Thyroid gland (tissue), 4 donors: ENCODE measurements around the gene UBE2QL1. TPM values are rescaled to one million over a fixed set of nuclear protein-coding genes. Genes with fewer than 3 reads are reported as not detected.

Experiments used
- DNase-seq, 2 donors: peaks; one replicate each; pipeline ENCODE4 v3.0.0-alpha.2; 2019
- H3K27ac ChIP-seq, 3 donors: fragments of 200-600 bp; sonication (generic); 1 replicate in 2 of 3; 2 replicates in 1 of 3; pipeline ENCODE4 v1.5.1; 2016 to 2019; ENCODE audit warnings: mild to moderate bottlenecking in 1 of 3, moderate library complexity in 1 of 3
- H3K27me3 ChIP-seq: fragments of 200-600 bp; sonication (generic); one replicate; pipeline ENCODE4 v1.5.1; 2019
- H3K36me3 ChIP-seq, 2 donors: fragments of 200-600 bp; sonication (generic); one replicate each; pipeline ENCODE4 v1.5.1; 2016 to 2019
- H3K4me1 ChIP-seq, 2 donors: fragments of 200-600 bp; sonication (generic); one replicate each; pipeline ENCODE4 v1.5.1; 2017 to 2019
- H3K4me3 ChIP-seq, 3 donors: fragments of 200-600 bp; sonication (generic); replicated peaks in 1 of 3; 1 replicate in 2 of 3; 2 replicates in 1 of 3; pipeline ENCODE4 v1.5.1; 2016; ENCODE audit warnings: mild to moderate bottlenecking in 1 of 3
- H3K9me3 ChIP-seq: fragments of 200-600 bp; sonication (generic); one replicate; pipeline ENCODE4 v1.5.1; 2017
- POLR2A ChIP-seq, 2 donors: fragments of 450-650 bp; IDR thresholded peaks; one replicate each; pipeline ENCODE4 v1.6.1; 2017; ENCODE audit warnings: antibody characterized with exemption in 2 of 2, mild to moderate bottlenecking in 2 of 2, moderate library complexity in 1 of 2
- WGBS, 2 donors: methylation state at CpG; one replicate each; pipeline ENCODE4 v1.1.5; 2017; 5-methylcytosine and 5-hydroxymethylcytosine counted together
- intact Hi-C: fragments of 100-400 bp; cut with DNase I; formaldehyde crosslinking; loops from one replicate; pipeline ENCODE4 v1.15.1; 2023
- total RNA-seq, 4 donors: library from RNA; depleted of rRNA; stranded (reverse); fragments of >200 nt; gene quantifications; one replicate each; pipeline ENCODE4 v1.2.3, GENCODE V29; 2016
- TF ChIP-seq, protein P1 (sequence below), 6 experiments: fragments of 200-600 bp in 3 of 6; fragments of 450-650 bp in 3 of 6; sonication (generic) in 3 of 6; IDR thresholded peaks; one replicate each; pipeline ENCODE4 v1.5.1; 2016 to 2019; ENCODE audit warnings: antibody characterized with exemption in 6 of 6, mild to moderate bottlenecking in 2 of 6, inconsistent platforms in 1 of 6, moderate library complexity in 1 of 6

UBE2QL1 gene
- total RNA-seq, 4 donors from 2014 or later = 2.0 to 4.0 (median 2.6) TPM

DNA sequence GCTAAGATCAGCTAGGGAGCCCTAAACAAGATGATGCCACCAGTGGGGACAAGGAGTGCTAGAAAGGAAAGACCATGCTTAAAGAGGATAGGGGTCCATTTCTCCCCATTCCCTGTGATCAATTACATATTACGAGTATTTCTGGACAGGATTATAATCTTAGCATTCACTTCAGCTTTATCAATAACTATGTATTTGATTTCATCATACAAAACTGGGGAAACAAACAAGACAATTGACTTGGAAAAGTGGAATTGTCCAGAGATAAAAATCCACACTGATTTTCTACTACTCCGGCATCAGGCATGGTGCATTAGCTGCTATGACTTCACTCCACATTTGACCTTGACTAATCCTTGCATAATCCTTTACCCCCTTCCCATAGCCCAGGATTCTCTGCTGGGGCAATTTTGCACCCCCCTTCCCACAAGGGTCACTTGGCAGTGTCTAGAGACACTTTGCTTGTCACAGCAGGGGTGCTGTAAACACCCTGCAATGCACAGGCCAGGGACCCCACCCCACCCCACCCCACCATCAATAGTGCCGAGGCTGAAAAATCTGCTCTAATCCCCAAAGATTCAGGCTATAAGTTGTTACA lies 29.9 kb upstream of the UBE2QL1 start:
- no peak for DNase-seq
- Histone ChIP-seq H3K27me3 (no peaks in the 10 kb centered on the region), H3K4me3 (no peak overlapping the region), H3K9me3 (no peaks in the 10 kb centered on the region), H3K36me3 (no peaks in the 10 kb centered on the region), H3K27ac (no peak overlapping the region), H3K4me1 (no peaks in the 10 kb centered on the region)
- TF ChIP-seq, protein P1, sequence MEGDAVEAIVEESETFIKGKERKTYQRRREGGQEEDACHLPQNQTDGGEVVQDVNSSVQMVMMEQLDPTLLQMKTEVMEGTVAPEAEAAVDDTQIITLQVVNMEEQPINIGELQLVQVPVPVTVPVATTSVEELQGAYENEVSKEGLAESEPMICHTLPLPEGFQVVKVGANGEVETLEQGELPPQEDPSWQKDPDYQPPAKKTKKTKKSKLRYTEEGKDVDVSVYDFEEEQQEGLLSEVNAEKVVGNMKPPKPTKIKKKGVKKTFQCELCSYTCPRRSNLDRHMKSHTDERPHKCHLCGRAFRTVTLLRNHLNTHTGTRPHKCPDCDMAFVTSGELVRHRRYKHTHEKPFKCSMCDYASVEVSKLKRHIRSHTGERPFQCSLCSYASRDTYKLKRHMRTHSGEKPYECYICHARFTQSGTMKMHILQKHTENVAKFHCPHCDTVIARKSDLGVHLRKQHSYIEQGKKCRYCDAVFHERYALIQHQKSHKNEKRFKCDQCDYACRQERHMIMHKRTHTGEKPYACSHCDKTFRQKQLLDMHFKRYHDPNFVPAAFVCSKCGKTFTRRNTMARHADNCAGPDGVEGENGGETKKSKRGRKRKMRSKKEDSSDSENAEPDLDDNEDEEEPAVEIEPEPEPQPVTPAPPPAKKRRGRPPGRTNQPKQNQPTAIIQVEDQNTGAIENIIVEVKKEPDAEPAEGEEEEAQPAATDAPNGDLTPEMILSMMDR (IDR thresholded peaks at IDR 0.05) = no peak
- TF ChIP-seq POLR2A (IDR thresholded peaks at IDR 0.05) = no peak
- 81 to 87% methylated on average over 3 of the region's 3 CpGs for WGBS, 2 donors
- intact Hi-C loops = no loop called here

- Histone ChIP-seq H3K9me3 (no peaks in the 10 kb centered on the region), H3K36me3 (no peaks in the 10 kb centered on the region), H3K4me1 (no peaks in the 10 kb centered on the region), H3K27me3 (no peaks in the 10 kb centered on the region), H3K4me3 (no peak overlapping the region), H3K27ac (no peak overlapping the region)
- TF ChIP-seq, protein P1 (IDR thresholded peaks at IDR 0.05) = no peak
- no peak for TF ChIP-seq POLR2A (IDR thresholded peaks at IDR 0.05)
- no peak for DNase-seq
- WGBS, 2 donors = 58 to 59% methylated on average over 8 of the region's 8 CpGs
- intact Hi-C loops = no loop called here
Observed at GRCh38 chr5:6419340-6419852, 29.3 kb upstream of the UBE2QL1 start.

DNA sequence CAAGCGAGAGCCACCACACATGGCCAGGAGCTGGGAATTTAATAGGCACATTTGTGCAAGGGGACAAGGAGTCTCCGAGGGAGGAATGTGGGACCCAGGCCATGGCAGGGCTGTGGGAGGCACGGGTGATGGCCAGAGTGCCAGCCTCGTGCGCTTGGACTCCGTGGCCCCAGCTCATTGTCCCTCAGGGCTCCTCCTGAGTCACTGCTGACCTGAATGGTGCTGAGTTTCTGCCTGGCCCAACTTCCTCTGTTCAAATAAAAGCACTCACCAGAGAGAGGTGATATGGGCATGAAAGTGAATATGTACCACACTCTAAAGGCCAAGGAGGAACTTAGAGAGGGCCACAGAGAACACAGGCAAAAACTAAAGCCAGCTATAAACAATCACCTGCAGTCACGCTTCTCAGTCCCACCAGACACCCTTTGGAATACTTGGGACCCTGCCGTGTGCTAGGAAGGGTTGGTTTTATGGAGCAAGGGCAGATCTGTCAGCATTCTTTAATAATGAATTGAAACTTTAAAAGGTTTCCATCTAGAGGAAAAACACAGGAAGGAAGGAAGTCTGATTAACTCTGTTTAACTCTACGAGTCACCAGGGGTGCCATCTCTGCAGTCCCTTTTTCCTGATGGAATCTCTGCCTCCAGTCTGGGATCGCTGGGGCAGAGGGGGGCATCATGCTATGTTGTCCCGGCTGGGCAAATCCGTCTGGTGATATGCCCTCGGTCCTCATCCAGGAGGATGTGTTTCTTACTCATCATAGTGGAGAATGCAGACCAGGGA lies 25.1 kb upstream of the UBE2QL1 start:
- no peaks in the 10 kb centered on the region for H3K4me1 ChIP-seq
- no peak overlapping the region for H3K27ac ChIP-seq
- intact Hi-C loops = no loop called here
- no peaks in the 10 kb centered on the region for H3K27me3 ChIP-seq
- H3K4me3 ChIP-seq = no peak overlapping the region
- TF ChIP-seq POLR2A (IDR thresholded peaks at IDR 0.05) = no peak
- TF ChIP-seq, protein P1 (IDR thresholded peaks at IDR 0.05) = no peak
- no peak for DNase-seq
- H3K9me3 ChIP-seq = no peaks in the 10 kb centered on the region
- H3K36me3 ChIP-seq = no peaks in the 10 kb centered on the region
- WGBS, 2 donors = 65 to 71% methylated on average over 10 to 13 of the region's 13 CpGs

GRCh38 chr5:6424110-6424659 lies 24.5 kb upstream of the UBE2QL1 start:
- Histone ChIP-seq H3K27me3 (no peaks in the 10 kb centered on the region), H3K4me1 (no peaks in the 10 kb centered on the region), H3K36me3 (no peaks in the 10 kb centered on the region), H3K4me3 (no peak overlapping the region), H3K9me3 (no peaks in the 10 kb centered on the region), H3K27ac (no peak overlapping the region)
- TF ChIP-seq POLR2A (IDR thresholded peaks at IDR 0.05) = no peak
- TF ChIP-seq, protein P1 (IDR thresholded peaks at IDR 0.05) = no peak
- DNase-seq = peak; percentile 56 to 68
- WGBS, 2 donors = 63 to 86% methylated on average over 3 to 5 of the region's 8 CpGs
- intact Hi-C loops = no loop called here

- intact Hi-C loops = no loop called here
- Histone ChIP-seq H3K27me3 (no peaks in the 10 kb centered on the region), H3K9me3 (no peaks in the 10 kb centered on the region), H3K27ac (no peak overlapping the region), H3K4me1 (no peaks in the 10 kb centered on the region), H3K36me3 (no peaks in the 10 kb centered on the region), H3K4me3 (no peak overlapping the region)
- DNase-seq = no peak
- TF ChIP-seq, protein P1 (IDR thresholded peaks at IDR 0.05) = no peak
- no peak for TF ChIP-seq POLR2A (IDR thresholded peaks at IDR 0.05)
Observed at GRCh38 chr5:6424700-6425099, 24.0 kb upstream of the UBE2QL1 start.
